Measurements from ENCODE around the gene MYO5C. TPM values are rescaled to one million over a fixed set of nuclear protein-coding genes. Genes with fewer than 3 reads are reported as not detected.

MYO5C gene
- total RNA-seq, 1 experiment from 2014 or later, result 0.16 TPM

DNA sequence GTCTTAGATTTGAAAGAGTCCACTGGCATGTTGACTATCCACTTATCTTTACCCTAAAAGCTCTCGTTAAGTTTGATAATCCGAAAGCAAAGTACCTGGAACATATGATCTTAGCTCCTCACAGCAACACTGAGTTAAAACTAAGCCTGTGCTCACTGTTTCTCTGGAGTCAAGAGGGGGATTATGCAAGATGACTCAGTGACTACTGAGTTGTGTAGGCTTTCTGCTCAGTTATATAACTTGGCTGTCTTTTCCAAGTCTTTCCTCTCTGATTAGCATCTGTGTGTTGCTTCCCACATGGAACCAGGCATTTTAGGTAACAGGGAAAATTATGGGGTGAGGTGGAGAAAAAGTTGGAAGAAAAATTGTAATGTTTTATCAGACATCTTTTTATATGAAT is 31.2 kb upstream of the MYO5C start:
- Histone ChIP-seq H3K36me3 (peaks cover 6% of the 10 kb centered on the region), H3K9me3 (replicated peaks) (no peaks in the 10 kb centered on the region), H3K27me3 (replicated peaks) (no peaks in the 10 kb centered on the region), H3K4me1 (replicated peaks) (no peaks in the 10 kb centered on the region), H3K27ac (no peak overlapping the region), H3K4me3 (no peak overlapping the region)
- no peak for DNase-seq (ENCODE audit: low read depth in 1 of 2, low spot score in 2 of 2)

DNA sequence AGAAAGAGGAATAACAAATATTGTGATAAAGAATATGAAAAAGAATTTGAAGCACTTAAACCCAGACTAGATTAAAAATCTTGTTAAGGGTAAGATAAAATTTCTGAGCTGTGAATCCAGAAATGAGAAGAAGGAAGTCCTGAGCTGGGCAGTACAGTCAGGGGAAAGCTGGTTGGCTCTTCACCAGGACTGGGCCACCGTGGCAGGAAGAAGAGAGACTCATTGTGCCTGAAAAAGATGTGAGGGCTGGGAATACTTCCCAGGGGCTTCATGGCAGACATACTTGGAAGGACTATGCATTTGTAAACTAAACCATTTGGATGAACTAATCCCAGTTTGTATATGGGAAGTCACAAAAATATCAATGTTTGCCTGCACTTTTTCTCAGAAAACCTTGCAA is 28.5 kb upstream of the MYO5C start:
- Histone ChIP-seq H3K4me3 (no peak overlapping the region), H3K36me3 (peaks cover 8% of the 10 kb centered on the region), H3K27ac (no peak overlapping the region), H3K4me1 (replicated peaks) (no peaks in the 10 kb centered on the region), H3K27me3 (replicated peaks) (no peaks in the 10 kb centered on the region), H3K9me3 (replicated peaks) (no peaks in the 10 kb centered on the region)
- DNase-seq (ENCODE audit: low read depth in 1 of 2, low spot score in 2 of 2), result no peak

DNA sequence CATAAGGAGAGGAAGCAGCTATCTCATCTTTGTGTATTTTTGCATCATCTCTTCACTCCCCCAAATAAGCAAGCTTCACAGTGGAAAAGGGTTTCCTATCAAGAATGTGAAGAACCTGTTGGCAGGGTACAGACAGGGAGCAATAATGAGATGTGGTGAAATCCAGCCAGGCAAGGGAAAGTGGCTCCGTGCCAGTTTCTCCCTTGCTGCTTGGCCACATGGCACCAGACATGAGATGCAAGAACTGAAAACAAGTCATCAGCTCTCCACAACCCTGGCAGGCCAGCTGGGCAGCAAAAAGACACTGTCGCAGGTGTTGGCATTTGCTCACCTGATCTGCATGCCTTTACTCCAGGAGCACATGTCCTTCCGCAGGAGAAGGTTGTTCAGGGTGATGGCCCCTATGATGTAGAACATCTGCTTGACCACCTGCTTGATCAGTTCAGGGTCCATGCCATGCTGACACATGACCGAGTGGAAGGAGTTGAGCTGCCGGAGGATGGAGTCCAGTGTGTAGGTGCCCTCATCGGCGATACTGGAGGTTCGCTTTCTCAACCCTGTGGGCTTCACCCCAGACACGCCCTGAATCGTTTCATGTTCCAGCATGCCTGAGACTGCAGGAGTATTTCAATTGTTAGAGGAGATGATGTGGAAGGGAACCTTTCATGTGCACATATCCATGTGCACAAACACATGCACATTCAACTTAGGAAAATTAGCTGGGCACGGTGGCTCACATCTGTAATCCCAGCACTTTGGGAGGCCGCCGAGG is 23.3 kb upstream of the MYO5C start:
- no peak overlapping the region for H3K4me3 ChIP-seq
- no peak overlapping the region for H3K27ac ChIP-seq
- DNase-seq (ENCODE audit: low read depth in 1 of 2, low spot score in 2 of 2), result no peak
- H3K4me1 ChIP-seq (replicated peaks), result no peaks in the 10 kb centered on the region
- no peaks in the 10 kb centered on the region for H3K9me3 ChIP-seq (replicated peaks)
- peaks cover 7% of the 10 kb centered on the region; the same call in 1 of the 2 replicates for H3K36me3 ChIP-seq
- no peaks in the 10 kb centered on the region for H3K27me3 ChIP-seq (replicated peaks)

DNA sequence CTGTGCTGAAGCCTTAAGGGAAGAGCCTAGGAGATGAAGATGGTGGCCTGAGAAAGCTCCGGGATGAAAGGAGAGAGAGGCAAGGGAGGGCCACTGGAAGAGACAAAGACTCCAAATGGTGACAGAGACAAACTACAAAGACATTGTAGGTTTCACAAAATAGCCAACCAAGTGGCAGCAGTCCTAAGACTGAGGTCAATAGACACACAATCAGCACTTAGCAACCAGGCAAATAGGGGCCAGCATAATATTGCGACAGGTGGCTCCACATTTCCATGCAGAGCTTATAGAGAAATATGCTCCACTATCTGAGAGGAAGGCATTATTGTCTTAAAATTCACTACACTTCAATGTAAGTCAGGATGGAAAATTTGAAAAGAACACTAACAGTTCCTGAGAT is 22.1 kb upstream of the MYO5C start:
- H3K4me3 ChIP-seq, result no peak overlapping the region
- no peaks in the 10 kb centered on the region for H3K27me3 ChIP-seq (replicated peaks)
- DNase-seq (ENCODE audit: low read depth in 1 of 2, low spot score in 2 of 2), result no peak
- no peaks in the 10 kb centered on the region for H3K9me3 ChIP-seq (replicated peaks)
- H3K4me1 ChIP-seq (replicated peaks), result no peaks in the 10 kb centered on the region
- no peak overlapping the region for H3K27ac ChIP-seq
- peaks cover 11% of the 10 kb centered on the region; the same call in 1 of the 2 replicates for H3K36me3 ChIP-seq

- no peak overlapping the region for H3K27ac ChIP-seq
- H3K4me3 ChIP-seq, result no peak overlapping the region
- no peaks in the 10 kb centered on the region for H3K4me1 ChIP-seq (replicated peaks)
- peaks cover 11% of the 10 kb centered on the region; the same call in 1 of the 2 replicates for H3K36me3 ChIP-seq
- no peaks in the 10 kb centered on the region for H3K27me3 ChIP-seq (replicated peaks)
- no peak for DNase-seq (ENCODE audit: low read depth in 1 of 2, low spot score in 2 of 2)
- H3K9me3 ChIP-seq (replicated peaks), result no peaks in the 10 kb centered on the region
Observed at GRCh38 chr15:52317022-52317421, 21.4 kb upstream of the MYO5C start.

GRCh38 chr15:52309154-52309548 is 13.5 kb upstream of the MYO5C start:
- DNase-seq (ENCODE audit: low read depth in 1 of 2, low spot score in 2 of 2), result no peak
- H3K9me3 ChIP-seq (replicated peaks), result no peaks in the 10 kb centered on the region
- 0 out of 2 replicates have a peak, but pooled peaks cover 5% of the 10 kb centered on the region for H3K36me3 ChIP-seq
- H3K27ac ChIP-seq, result no peak overlapping the region
- H3K4me1 ChIP-seq (replicated peaks), result no peaks in the 10 kb centered on the region
- no peaks in the 10 kb centered on the region for H3K27me3 ChIP-seq (replicated peaks)
- no peak overlapping the region for H3K4me3 ChIP-seq

DNA sequence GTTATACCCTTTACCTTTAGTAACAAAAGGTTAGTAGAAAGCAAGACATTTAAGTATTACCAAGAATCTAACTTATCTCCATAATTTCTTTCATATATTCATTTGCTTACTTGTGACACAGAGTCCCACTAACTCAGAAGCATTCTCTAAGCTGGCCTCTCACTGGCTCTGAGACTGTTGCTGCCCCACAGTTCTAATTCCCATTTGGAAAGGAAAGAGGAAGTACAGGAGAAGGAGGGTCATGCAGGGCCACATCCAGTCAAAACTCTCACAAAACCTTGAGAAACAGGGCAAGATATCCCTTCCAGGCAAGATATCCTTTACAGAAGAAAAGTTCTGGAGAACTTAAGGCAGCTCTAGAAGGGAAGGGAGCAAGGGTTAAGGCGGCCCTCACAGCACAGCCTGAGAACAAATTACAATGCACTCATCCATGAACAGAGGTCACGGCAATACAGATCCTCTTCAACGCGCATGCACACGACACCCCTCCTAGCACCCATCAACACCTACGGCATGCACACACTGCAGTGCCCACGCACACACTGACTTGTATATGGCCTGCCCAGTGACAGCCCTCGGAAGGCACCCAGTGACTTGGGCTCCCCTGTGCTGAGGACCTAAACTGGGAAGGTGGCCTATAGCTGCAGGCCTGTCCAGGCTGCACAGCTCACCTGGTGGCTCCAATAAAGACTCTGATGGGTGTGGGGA is 13.0 kb upstream of the MYO5C start:
- DNase-seq (ENCODE audit: low read depth in 1 of 2, low spot score in 2 of 2), result no peak
- H3K4me3 ChIP-seq, result no peak overlapping the region
- no peak overlapping the region for H3K27ac ChIP-seq
- no peaks in the 10 kb centered on the region for H3K4me1 ChIP-seq (replicated peaks)
- H3K9me3 ChIP-seq (replicated peaks), result no peaks in the 10 kb centered on the region
- 0 out of 2 replicates have a peak, but pooled peaks cover 5% of the 10 kb centered on the region for H3K36me3 ChIP-seq
- no peaks in the 10 kb centered on the region for H3K27me3 ChIP-seq (replicated peaks)

DNA sequence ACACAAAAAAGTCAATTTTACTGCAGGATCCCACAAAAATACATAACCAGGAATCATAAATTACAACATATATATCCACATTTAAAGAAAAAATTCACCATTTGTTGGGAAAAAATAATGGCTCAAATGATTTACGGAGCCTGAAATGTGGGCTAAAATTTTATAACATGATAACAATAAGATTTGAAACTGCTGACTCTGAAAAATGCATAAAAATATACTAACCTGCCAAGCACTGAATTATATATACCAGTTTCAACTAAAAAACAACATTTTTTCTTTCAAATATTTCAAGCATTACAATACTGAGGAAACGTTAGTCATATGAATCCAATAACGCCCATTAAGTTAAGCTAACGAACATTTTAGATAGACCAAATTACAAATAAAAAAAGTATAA is 12.2 kb upstream of the MYO5C start:
- Histone ChIP-seq H3K9me3 (replicated peaks) (no peaks in the 10 kb centered on the region), H3K27ac (no peak overlapping the region), H3K4me3 (no peak overlapping the region), H3K27me3 (replicated peaks) (no peaks in the 10 kb centered on the region), H3K4me1 (replicated peaks) (no peaks in the 10 kb centered on the region), H3K36me3 (no peaks in the 10 kb centered on the region)
- DNase-seq (ENCODE audit: low read depth in 1 of 2, low spot score in 2 of 2), result no peak

DNA sequence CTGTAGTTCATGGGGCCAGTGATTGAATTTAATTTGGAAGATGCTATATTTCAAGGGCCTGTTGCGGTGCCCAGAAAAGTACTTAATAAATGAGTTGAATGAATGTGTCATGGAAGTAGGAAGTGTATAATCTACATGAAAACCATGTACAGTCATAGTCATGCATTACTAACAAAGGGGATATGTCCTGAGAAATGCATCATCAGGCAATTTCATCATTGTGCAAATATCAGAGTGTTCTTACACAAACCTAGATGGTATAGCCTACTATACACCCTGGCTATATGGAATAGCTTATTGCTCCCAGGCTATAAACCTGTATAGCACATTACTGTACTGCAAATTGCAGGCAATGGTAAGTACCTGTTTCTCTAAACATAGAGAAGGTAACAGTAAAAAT is 10.7 kb upstream of the MYO5C start:
- Histone ChIP-seq H3K4me3 (no peak overlapping the region), H3K27me3 (replicated peaks) (no peaks in the 10 kb centered on the region), H3K27ac (no peak overlapping the region), H3K36me3 (no peaks in the 10 kb centered on the region), H3K9me3 (replicated peaks) (no peaks in the 10 kb centered on the region), H3K4me1 (replicated peaks) (no peaks in the 10 kb centered on the region)
- DNase-seq (ENCODE audit: low read depth in 1 of 2, low spot score in 2 of 2), result no peak

DNA sequence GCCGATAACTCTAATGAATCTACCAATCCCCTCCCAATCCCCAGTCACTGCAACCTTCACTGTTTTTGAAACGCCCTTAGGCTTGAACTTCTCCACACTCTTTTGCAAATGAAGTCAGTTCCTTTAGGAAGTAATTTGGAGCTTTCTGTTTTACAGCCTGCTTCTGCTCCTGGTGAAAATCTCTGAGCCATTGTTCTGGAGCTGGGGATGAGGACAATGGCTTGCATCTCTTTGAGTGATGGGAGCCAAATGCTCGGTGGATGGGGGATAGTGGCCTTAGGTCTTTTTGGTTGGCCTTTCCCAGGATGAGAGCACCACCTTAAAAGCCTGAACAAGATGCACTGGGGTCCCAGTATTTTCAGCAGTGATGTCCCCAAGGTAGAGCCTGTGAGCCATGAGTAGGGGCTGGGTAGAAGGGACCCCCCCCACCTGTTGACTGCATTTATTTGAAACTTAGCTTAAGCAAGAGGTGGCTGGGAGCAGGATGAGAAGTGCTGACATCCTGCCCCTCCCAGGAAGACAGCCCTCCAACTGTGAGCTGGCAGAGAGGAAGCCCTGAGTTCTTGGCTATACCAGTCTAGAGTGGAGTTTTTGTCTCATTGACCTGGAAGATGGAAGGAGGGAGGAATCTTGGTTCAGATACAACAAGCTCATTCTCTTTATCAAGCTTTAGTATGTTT is 7.6 kb upstream of the MYO5C start:
- no peaks in the 10 kb centered on the region for H3K27me3 ChIP-seq (replicated peaks)
- no peaks in the 10 kb centered on the region for H3K36me3 ChIP-seq
- no peak for DNase-seq (ENCODE audit: low read depth in 1 of 2, low spot score in 2 of 2)
- H3K4me1 ChIP-seq (replicated peaks), result no peaks in the 10 kb centered on the region
- no peak overlapping the region for H3K4me3 ChIP-seq
- H3K9me3 ChIP-seq (replicated peaks), result no peaks in the 10 kb centered on the region
- H3K27ac ChIP-seq, result no peak overlapping the region

DNA sequence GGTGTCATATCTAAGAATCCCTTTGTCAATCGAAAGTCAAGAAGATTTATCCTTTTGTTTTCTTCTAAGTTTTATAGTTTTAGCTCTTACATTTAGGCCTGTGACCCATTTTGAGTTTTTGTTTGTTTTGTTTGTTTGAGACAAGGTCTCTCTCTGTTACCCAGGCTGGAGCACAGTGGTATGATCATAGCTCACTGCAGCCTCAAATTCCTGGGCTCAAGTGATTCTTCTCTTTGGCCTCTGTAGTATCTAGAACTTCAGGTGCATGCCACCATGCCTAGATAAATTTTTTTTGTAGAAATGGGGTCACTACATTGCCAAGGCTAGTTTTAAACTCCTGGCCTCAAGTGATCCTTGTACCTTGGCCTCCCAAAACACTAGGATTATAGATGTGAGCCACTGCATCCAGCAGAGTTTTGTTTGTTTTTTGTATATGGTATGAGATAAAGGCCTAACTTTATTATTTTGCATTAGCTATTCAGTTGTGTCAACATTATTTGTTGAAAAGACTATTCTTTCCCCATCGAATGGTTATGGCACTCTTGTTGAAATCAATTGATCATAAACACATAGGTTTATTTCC is 5.8 kb upstream of the MYO5C start:
- DNase-seq (ENCODE audit: low read depth in 1 of 2, low spot score in 2 of 2), result no peak
- no peaks in the 10 kb centered on the region for H3K9me3 ChIP-seq (replicated peaks)
- H3K27ac ChIP-seq, result no peak overlapping the region
- peaks cover 3% of the 10 kb centered on the region for H3K27me3 ChIP-seq (replicated peaks)
- no peak overlapping the region for H3K4me3 ChIP-seq
- H3K4me1 ChIP-seq (replicated peaks), result no peaks in the 10 kb centered on the region
- no peaks in the 10 kb centered on the region for H3K36me3 ChIP-seq

GRCh38 chr15:52294881-52295420 is 653 bp downstream of the MYO5C start:
- Histone ChIP-seq H3K27me3 (replicated peaks) (peaks cover 24% of the 10 kb centered on the region), H3K4me1 (replicated peaks) (peaks cover 10% of the 10 kb centered on the region), H3K9me3 (replicated peaks) (no peaks in the 10 kb centered on the region), H3K27ac (no peak overlapping the region), H3K36me3 (no peaks in the 10 kb centered on the region), H3K4me3 (peak overlapping the region; percentile 37)
- no peak for DNase-seq (ENCODE audit: low read depth in 1 of 2, low spot score in 2 of 2)

- Histone ChIP-seq H3K4me3 (no peak overlapping the region), H3K4me1 (replicated peaks) (peaks cover 29% of the 10 kb centered on the region), H3K9me3 (replicated peaks) (no peaks in the 10 kb centered on the region), H3K36me3 (no peaks in the 10 kb centered on the region), H3K27ac (no peak overlapping the region), H3K27me3 (replicated peaks) (peaks cover 24% of the 10 kb centered on the region)
- no peak for DNase-seq (ENCODE audit: low read depth in 1 of 2, low spot score in 2 of 2)
Observed at GRCh38 chr15:52292780-52293392, 2.7 kb downstream of the MYO5C start.

All from SJSA1 (cell line).